Measurements from ENCODE around the gene NKIRAS2. TPM values are rescaled to one million over a fixed set of nuclear protein-coding genes. Genes with fewer than 3 reads are reported as not detected.

NKIRAS2 gene
- total and polyA plus RNA-seq, 2 experiments from 2014 or later: 31.3 to 52.9 TPM

DNA sequence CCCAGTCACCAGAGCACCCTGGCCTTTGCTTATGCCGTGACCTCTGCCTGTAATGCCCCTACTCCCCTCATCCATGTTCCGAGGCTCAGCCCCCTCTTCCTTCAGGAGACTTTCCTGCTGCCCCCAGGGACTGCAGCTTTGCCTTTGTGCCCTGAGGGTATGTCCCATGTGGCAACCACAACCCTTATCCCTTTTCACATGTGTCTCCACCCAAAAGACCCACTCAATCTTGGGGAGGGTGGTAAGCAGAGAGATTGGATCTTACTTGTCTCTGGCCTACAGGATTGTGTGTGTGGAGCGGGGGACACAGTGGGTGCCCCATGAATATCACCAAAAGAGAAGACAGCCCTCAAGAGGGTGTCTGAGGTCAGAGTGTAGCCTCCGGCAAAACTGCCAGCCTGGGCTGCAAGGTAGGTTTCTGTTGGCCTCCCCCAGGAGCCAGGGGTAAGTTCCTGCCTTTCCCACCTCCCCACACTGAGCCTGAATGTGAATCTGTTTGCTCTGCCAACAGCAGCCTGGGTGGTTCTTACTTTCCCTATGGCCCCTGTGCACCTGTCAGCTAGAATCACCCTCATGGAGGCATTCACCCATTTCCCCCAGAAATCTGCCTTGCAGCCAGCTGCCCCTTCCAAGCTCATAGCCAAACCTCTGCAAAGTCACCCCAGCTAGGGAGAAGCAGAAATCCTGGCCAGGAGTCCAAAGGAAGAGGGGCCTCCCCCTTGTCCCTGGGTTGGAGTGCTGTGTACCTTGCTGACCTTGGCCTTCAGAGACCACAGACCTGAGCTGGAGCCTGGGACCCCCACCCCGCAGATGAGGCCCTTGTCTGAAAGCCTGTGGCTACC lies 42.0 kb downstream of the NKIRAS2 start:
- no peaks in the 10 kb centered on the region; the same call in 2 of the 3 replicates for H3K36me3 Mint-ChIP-seq (ENCODE audit: low read depth)
- DNase-seq (ENCODE audit: low spot score) (no peak), ATAC-seq (peak; percentile 50)
- no peak overlapping the region for H3K27ac Mint-ChIP-seq
- Histone ChIP-seq H3K27ac (ENCODE audit: low read depth) (no peak overlapping the region), H3K4me3 (no peak overlapping the region), H2AFZ (no peak overlapping the region; the same call in 1 of the 2 replicates), H3K36me3 (ENCODE audit: insufficient read depth) (no peaks in the 10 kb centered on the region), H3K9me2 (ENCODE audit: insufficient read depth) (no peaks in the 10 kb centered on the region), H4K20me1 (replicated peaks; ENCODE audit: insufficient read depth) (no peaks in the 10 kb centered on the region), H3K4me1 (ENCODE audit: insufficient read depth) (peaks cover 10% of the 10 kb centered on the region; the same call in 1 of the 2 replicates), H3K27me3 (ENCODE audit: insufficient read depth) (no peaks in the 10 kb centered on the region), H3K4me2 (no peak overlapping the region), H3F3A (replicated peaks; ENCODE audit: low read depth) (0 out of 2 replicates have a peak, but pooled peaks cover 3% of the 10 kb centered on the region), H3K79me2 (replicated peaks; ENCODE audit: insufficient read depth) (no peaks in the 10 kb centered on the region)
- no peak overlapping the region for H3K4me3 Mint-ChIP-seq
- peaks cover 12% of the 10 kb centered on the region for H3K27me3 Mint-ChIP-seq (ENCODE audit: insufficient read depth, low read depth, poor library complexity)
- TF ChIP-seq ZNF114 (CRISPR knock-in tag; IDR thresholded peaks at IDR 0.05): no peak
- TF ChIP-seq NANOG (IDR thresholded peaks at IDR 0.05; ENCODE audit: borderline replicate concordance): no peak
- TF ChIP-seq EZH2phosphoT487 (IDR thresholded peaks at IDR 0.05; ENCODE audit: unreplicated experiment): no peak
- TF ChIP-seq, protein P1, sequence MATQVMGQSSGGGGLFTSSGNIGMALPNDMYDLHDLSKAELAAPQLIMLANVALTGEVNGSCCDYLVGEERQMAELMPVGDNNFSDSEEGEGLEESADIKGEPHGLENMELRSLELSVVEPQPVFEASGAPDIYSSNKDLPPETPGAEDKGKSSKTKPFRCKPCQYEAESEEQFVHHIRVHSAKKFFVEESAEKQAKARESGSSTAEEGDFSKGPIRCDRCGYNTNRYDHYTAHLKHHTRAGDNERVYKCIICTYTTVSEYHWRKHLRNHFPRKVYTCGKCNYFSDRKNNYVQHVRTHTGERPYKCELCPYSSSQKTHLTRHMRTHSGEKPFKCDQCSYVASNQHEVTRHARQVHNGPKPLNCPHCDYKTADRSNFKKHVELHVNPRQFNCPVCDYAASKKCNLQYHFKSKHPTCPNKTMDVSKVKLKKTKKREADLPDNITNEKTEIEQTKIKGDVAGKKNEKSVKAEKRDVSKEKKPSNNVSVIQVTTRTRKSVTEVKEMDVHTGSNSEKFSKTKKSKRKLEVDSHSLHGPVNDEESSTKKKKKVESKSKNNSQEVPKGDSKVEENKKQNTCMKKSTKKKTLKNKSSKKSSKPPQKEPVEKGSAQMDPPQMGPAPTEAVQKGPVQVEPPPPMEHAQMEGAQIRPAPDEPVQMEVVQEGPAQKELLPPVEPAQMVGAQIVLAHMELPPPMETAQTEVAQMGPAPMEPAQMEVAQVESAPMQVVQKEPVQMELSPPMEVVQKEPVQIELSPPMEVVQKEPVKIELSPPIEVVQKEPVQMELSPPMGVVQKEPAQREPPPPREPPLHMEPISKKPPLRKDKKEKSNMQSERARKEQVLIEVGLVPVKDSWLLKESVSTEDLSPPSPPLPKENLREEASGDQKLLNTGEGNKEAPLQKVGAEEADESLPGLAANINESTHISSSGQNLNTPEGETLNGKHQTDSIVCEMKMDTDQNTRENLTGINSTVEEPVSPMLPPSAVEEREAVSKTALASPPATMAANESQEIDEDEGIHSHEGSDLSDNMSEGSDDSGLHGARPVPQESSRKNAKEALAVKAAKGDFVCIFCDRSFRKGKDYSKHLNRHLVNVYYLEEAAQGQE (IDR thresholded peaks at IDR 0.05; ENCODE audit: unreplicated experiment): no peak
- TF ChIP-seq ETS1 (IDR thresholded peaks at IDR 0.05): no peak
- TF ChIP-seq JUNB (IDR thresholded peaks at IDR 0.05; ENCODE audit: unreplicated experiment): no peak
- TF ChIP-seq, protein P2, sequence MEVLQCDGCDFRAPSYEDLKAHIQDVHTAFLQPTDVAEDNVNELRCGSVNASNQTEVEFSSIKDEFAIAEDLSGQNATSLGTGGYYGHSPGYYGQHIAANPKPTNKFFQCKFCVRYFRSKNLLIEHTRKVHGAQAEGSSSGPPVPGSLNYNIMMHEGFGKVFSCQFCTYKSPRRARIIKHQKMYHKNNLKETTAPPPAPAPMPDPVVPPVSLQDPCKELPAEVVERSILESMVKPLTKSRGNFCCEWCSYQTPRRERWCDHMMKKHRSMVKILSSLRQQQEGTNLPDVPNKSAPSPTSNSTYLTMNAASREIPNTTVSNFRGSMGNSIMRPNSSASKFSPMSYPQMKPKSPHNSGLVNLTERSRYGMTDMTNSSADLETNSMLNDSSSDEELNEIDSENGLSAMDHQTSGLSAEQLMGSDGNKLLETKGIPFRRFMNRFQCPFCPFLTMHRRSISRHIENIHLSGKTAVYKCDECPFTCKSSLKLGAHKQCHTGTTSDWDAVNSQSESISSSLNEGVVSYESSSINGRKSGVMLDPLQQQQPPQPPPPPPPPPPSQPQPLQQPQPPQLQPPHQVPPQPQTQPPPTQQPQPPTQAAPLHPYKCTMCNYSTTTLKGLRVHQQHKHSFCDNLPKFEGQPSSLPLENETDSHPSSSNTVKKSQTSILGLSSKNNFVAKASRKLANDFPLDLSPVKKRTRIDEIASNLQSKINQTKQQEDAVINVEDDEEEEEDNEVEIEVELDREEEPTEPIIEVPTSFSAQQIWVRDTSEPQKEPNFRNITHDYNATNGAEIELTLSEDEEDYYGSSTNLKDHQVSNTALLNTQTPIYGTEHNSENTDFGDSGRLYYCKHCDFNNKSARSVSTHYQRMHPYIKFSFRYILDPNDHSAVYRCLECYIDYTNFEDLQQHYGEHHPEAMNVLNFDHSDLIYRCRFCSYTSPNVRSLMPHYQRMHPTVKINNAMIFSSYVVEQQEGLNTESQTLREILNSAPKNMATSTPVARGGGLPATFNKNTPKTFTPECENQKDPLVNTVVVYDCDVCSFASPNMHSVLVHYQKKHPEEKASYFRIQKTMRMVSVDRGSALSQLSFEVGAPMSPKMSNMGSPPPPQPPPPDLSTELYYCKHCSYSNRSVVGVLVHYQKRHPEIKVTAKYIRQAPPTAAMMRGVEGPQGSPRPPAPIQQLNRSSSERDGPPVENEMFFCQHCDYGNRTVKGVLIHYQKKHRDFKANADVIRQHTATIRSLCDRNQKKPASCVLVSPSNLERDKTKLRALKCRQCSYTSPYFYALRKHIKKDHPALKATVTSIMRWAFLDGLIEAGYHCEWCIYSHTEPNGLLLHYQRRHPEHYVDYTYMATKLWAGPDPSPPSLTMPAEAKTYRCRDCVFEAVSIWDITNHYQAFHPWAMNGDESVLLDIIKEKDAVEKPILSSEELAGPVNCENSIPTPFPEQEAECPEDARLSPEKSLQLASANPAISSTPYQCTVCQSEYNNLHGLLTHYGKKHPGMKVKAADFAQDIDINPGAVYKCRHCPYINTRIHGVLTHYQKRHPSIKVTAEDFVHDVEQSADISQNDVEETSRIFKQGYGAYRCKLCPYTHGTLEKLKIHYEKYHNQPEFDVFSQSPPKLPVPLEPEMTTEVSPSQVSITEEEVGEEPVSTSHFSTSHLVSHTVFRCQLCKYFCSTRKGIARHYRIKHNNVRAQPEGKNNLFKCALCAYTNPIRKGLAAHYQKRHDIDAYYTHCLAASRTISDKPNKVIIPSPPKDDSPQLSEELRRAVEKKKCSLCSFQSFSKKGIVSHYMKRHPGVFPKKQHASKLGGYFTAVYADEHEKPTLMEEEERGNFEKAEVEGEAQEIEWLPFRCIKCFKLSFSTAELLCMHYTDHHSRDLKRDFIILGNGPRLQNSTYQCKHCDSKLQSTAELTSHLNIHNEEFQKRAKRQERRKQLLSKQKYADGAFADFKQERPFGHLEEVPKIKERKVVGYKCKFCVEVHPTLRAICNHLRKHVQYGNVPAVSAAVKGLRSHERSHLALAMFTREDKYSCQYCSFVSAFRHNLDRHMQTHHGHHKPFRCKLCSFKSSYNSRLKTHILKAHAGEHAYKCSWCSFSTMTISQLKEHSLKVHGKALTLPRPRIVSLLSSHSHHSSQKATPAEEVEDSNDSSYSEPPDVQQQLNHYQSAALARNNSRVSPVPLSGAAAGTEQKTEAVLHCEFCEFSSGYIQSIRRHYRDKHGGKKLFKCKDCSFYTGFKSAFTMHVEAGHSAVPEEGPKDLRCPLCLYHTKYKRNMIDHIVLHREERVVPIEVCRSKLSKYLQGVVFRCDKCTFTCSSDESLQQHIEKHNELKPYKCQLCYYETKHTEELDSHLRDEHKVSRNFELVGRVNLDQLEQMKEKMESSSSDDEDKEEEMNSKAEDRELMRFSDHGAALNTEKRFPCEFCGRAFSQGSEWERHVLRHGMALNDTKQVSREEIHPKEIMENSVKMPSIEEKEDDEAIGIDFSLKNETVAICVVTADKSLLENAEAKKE (CRISPR knock-in tag; IDR thresholded peaks at IDR 0.05): no peak
- no peak for TF ChIP-seq ZNF331 (CRISPR knock-in tag; IDR thresholded peaks at IDR 0.05; ENCODE audit: low read depth)
- TF ChIP-seq, protein P3, sequence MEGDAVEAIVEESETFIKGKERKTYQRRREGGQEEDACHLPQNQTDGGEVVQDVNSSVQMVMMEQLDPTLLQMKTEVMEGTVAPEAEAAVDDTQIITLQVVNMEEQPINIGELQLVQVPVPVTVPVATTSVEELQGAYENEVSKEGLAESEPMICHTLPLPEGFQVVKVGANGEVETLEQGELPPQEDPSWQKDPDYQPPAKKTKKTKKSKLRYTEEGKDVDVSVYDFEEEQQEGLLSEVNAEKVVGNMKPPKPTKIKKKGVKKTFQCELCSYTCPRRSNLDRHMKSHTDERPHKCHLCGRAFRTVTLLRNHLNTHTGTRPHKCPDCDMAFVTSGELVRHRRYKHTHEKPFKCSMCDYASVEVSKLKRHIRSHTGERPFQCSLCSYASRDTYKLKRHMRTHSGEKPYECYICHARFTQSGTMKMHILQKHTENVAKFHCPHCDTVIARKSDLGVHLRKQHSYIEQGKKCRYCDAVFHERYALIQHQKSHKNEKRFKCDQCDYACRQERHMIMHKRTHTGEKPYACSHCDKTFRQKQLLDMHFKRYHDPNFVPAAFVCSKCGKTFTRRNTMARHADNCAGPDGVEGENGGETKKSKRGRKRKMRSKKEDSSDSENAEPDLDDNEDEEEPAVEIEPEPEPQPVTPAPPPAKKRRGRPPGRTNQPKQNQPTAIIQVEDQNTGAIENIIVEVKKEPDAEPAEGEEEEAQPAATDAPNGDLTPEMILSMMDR (conservative IDR thresholded peaks at IDR 0.05; ENCODE audit: low read depth in 2 of 2): no peak
- TF ChIP-seq EZH2 (IDR thresholded peaks at IDR 0.05; ENCODE audit: low read depth, unreplicated experiment): no peak
- no peak for TF ChIP-seq POLR2AphosphoS5 (IDR thresholded peaks at IDR 0.05; ENCODE audit: low read depth)
- TF ChIP-seq CREB1 (CRISPR knock-in tag; IDR thresholded peaks at IDR 0.05; ENCODE audit: low read depth): no peak
- no peak for TF ChIP-seq STAT1 (IDR thresholded peaks at IDR 0.05; ENCODE audit: unreplicated experiment)
- peaks cover 28% of the 10 kb centered on the region for H3K4me1 Mint-ChIP-seq
- no peaks in the 10 kb centered on the region for H3K9me3 Mint-ChIP-seq

All from GM23338 (cell line).